H9 (cell line): ENCODE measurements around the gene RNF13. TPM values are rescaled to one million over a fixed set of nuclear protein-coding genes. Genes with fewer than 3 reads are reported as not detected.

ENCODE experiments used
- DNase-seq: peaks from one replicate; pipeline ENCODE4 v3.0.0-alpha.2; 2017
- H2AFZ ChIP-seq: one replicate; pipeline ENCODE4 v1.6.1; 2013; ENCODE audit warnings: mild to moderate bottlenecking, low read length, control low read depth, moderate library complexity
- H2AK5ac ChIP-seq: 2 replicates; pipeline ENCODE4 v1.6.1; 2013; ENCODE audit warnings: low read length, control low read depth, mixed read lengths; ENCODE audit not compliant: insufficient read length
- H2BK120ac ChIP-seq: one replicate; pipeline ENCODE4 v1.6.1; 2013; ENCODE audit warnings: low read depth, mild to moderate bottlenecking, low read length, control low read depth, inconsistent platforms; ENCODE audit not compliant: poor library complexity, severe bottlenecking
- H2BK12ac ChIP-seq: 2 replicates; pipeline ENCODE4 v1.6.1; 2013; ENCODE audit warnings: low read length, control low read depth, mixed read lengths, low read depth; ENCODE audit not compliant: insufficient read length
- H2BK15ac ChIP-seq: 2 replicates; pipeline ENCODE4 v1.6.1; 2013; ENCODE audit warnings: low read depth, low read length, control low read depth
- H2BK20ac ChIP-seq: one replicate; pipeline ENCODE4 v1.6.1; 2013; ENCODE audit warnings: low read depth, mild to moderate bottlenecking, low read length, control low read depth, inconsistent platforms; ENCODE audit not compliant: poor library complexity, severe bottlenecking
- H2BK5ac ChIP-seq: 2 replicates; pipeline ENCODE4 v1.6.1; 2013; ENCODE audit warnings: low read length, control low read depth, mixed read lengths; ENCODE audit not compliant: insufficient read length
- H3K14ac ChIP-seq: 2 replicates; pipeline ENCODE4 v1.6.1; 2013; ENCODE audit warnings: low read length, control low read depth; ENCODE audit not compliant: insufficient read depth
- H3K18ac ChIP-seq: 2 replicates; pipeline ENCODE4 v1.6.1; 2013; ENCODE audit warnings: low read depth, mild to moderate bottlenecking, mixed read lengths, low read length, control low read depth; ENCODE audit not compliant: insufficient read length
- H3K23ac ChIP-seq: 2 replicates; pipeline ENCODE4 v1.6.1; 2013; ENCODE audit warnings: low read length, control low read depth, mixed read lengths, low read depth; ENCODE audit not compliant: insufficient read length
- H3K23me2 ChIP-seq: 2 replicates; pipeline ENCODE4 v1.6.1; 2013; ENCODE audit warnings: low read depth, mild to moderate bottlenecking, mixed read lengths, low read length, control low read depth; ENCODE audit not compliant: insufficient read length, poor library complexity, severe bottlenecking
- H3K27ac ChIP-seq: 2 replicates; pipeline ENCODE4 v1.5.1; 2013; ENCODE audit warnings: low read length, control low read depth, mixed read lengths, low read depth; ENCODE audit not compliant: insufficient read length
- H3K27me3 ChIP-seq: 2 replicates; pipeline ENCODE4 v1.6.1; 2013; ENCODE audit warnings: low read length, control low read depth, inconsistent platforms; ENCODE audit not compliant: insufficient read depth
- H3K4ac ChIP-seq: 2 replicates; pipeline ENCODE4 v1.6.1; 2013; ENCODE audit warnings: low read depth, mild to moderate bottlenecking, control low read depth, inconsistent platforms, low read length, moderate library complexity
- H3K4me1 ChIP-seq: 2 replicates; pipeline ENCODE4 v1.6.1; 2013; ENCODE audit warnings: low read length, control low read depth, inconsistent platforms; ENCODE audit not compliant: insufficient read depth
- H3K4me2 ChIP-seq: 2 replicates; pipeline ENCODE4 v1.6.1; 2013; ENCODE audit warnings: low read length, control low read depth, mixed read lengths; ENCODE audit not compliant: insufficient read length, insufficient read depth
- H3K56ac ChIP-seq: 2 replicates; pipeline ENCODE4 v1.6.1; 2013; ENCODE audit warnings: low read depth, mild to moderate bottlenecking, mixed read lengths, low read length, control low read depth; ENCODE audit not compliant: insufficient read length
- H3K79me1 ChIP-seq: 2 replicates; pipeline ENCODE4 v1.6.1; 2013; ENCODE audit warnings: low read depth, mild to moderate bottlenecking, moderate library complexity, low read length, control low read depth, inconsistent platforms; ENCODE audit not compliant: insufficient read depth, poor library complexity, severe bottlenecking
- H3K79me2 ChIP-seq: 2 replicates; pipeline ENCODE4 v1.6.1; 2013; ENCODE audit warnings: low read length, control low read depth, inconsistent platforms; ENCODE audit not compliant: insufficient read depth
- H3K9ac ChIP-seq: 2 replicates; pipeline ENCODE4 v1.6.1; 2013; ENCODE audit warnings: low read length, control low read depth, mixed read lengths; ENCODE audit not compliant: insufficient read length; ENCODE audit errors: extremely low read depth
- H3K9me3 ChIP-seq: one replicate; pipeline ENCODE4 v1.6.1; 2013; ENCODE audit warnings: low read depth, low read length, inconsistent platforms; ENCODE audit not compliant: control insufficient read depth
- H3T11ph ChIP-seq: one replicate; pipeline ENCODE4 v1.6.1; 2013; ENCODE audit warnings: mild to moderate bottlenecking, low read length, control low read depth, inconsistent platforms
- H4K20me1 ChIP-seq: one replicate; pipeline ENCODE4 v1.6.1; 2013; ENCODE audit not compliant: control insufficient read depth, insufficient read length, insufficient read depth
- H4K5ac ChIP-seq: 2 replicates; pipeline ENCODE4 v1.6.1; 2013; ENCODE audit warnings: low read depth, mild to moderate bottlenecking, mixed read lengths, low read length, control low read depth; ENCODE audit not compliant: insufficient read length
- H4K8ac ChIP-seq: replicated peaks from 2 replicates; pipeline ENCODE4 v1.6.1; 2013; ENCODE audit warnings: low read length, control low read depth, mixed read lengths, low read depth; ENCODE audit not compliant: insufficient read length
- H4K91ac ChIP-seq: 2 replicates; pipeline ENCODE4 v1.6.1; 2013; ENCODE audit warnings: low read depth, mild to moderate bottlenecking, moderate library complexity, mixed read lengths, low read length, control low read depth; ENCODE audit not compliant: insufficient read length
- H3K27ac Mint-ChIP-seq, 3 experiments: 2 replicates in 2 of 3; 3 replicates in 1 of 3; pipeline ENCODE4 v1.8.0; 2020 to 2021; ENCODE audit warnings: mixed read lengths in 3 of 3, mild to moderate bottlenecking in 1 of 3, moderate library complexity in 1 of 3
- H3K27me3 Mint-ChIP-seq: 2 replicates; pipeline ENCODE4 v1.8.0; 2021; ENCODE audit warnings: low read depth, mild to moderate bottlenecking, moderate library complexity, mixed read lengths
- H3K36me3 Mint-ChIP-seq, 3 experiments: 2 replicates in 2 of 3; 3 replicates in 1 of 3; pipeline ENCODE4 v1.8.0; 2020 to 2021; ENCODE audit warnings: low read depth in 3 of 3, mixed read lengths in 3 of 3; ENCODE audit not compliant: insufficient read depth in 1 of 3
- H3K4me1 Mint-ChIP-seq, 2 experiments: 2 replicates each; pipeline ENCODE4 v1.8.0; 2020; ENCODE audit warnings: mixed read lengths in 2 of 2
- H3K4me3 Mint-ChIP-seq, 2 experiments: 2 replicates in 1 of 2; 3 replicates in 1 of 2; pipeline ENCODE4 v1.8.0; 2020 to 2021; ENCODE audit warnings: mild to moderate bottlenecking in 2 of 2, mixed read lengths in 2 of 2, moderate library complexity in 1 of 2
- H3K9me3 Mint-ChIP-seq, 2 experiments: 2 replicates in 1 of 2; 3 replicates in 1 of 2; pipeline ENCODE4 v1.8.0; 2020; ENCODE audit warnings: mild to moderate bottlenecking in 2 of 2, mixed read lengths in 2 of 2, moderate library complexity in 1 of 2
- CTCF ChIP-seq: fragments of 200-600 bp; sonication (generic); conservative IDR thresholded peaks from 3 replicates; pipeline ENCODE4 v1.8.0; 2021; ENCODE audit warnings: antibody characterized with exemption, mild to moderate bottlenecking
- WGBS: extraction: QIAGEN DNeasy Blood & Tissue Kit; methylation state at CpG from one replicate; pipeline ENCODE4 v1.1.7; 2013; ENCODE audit warnings: missing lambda C conversion rate, low lambda C conversion rate, mixed read lengths; ENCODE audit not compliant: insufficient read length; ENCODE audit errors: extremely low coverage; 5-methylcytosine and 5-hydroxymethylcytosine counted together
- total RNA-seq: library from RNA; stranded (reverse); gene quantifications from 2 replicates; pipeline ENCODE4 v1.2.1, GENCODE V29; 2021

RNF13 gene
- total RNA-seq, 1 experiment from 2014 or later = 23.4 TPM

- TF ChIP-seq CTCF = no peak
Observed at GRCh38 chr3:149933008-149933407, 120.0 kb downstream of the RNF13 start.

More at GRCh38 chr3:149933008-149933407, 120.0 kb downstream of the RNF13 start:
- H2BK5ac ChIP-seq = no peak overlapping the region
- no peak overlapping the region for H3K27ac ChIP-seq
- H2AFZ ChIP-seq = no peak overlapping the region
- no peak overlapping the region for H3K56ac ChIP-seq
- H3K27me3 ChIP-seq = no peaks in the 10 kb centered on the region
- no peak overlapping the region for H3K23ac ChIP-seq
- no peak overlapping the region for H3K18ac ChIP-seq
- peaks cover 9% of the 10 kb centered on the region for H3K9me3 ChIP-seq
- no peaks in the 10 kb centered on the region for H3K79me2 ChIP-seq
- no peak overlapping the region for H3T11ph ChIP-seq
- no peak overlapping the region for H3K4ac ChIP-seq
- no peaks in the 10 kb centered on the region for H3K23me2 ChIP-seq
- no peaks in the 10 kb centered on the region for H3K4me1 ChIP-seq
- no peaks in the 10 kb centered on the region for H3K27me3 Mint-ChIP-seq
- H3K9me3 Mint-ChIP-seq = peaks cover 21 to 32% of the 10 kb centered on the region in 2 experiments; a peak in 4 of 5 replicates
- no peak for DNase-seq
- no peaks in the 10 kb centered on the region for H4K20me1 ChIP-seq
- no peak overlapping the region for H3K9ac ChIP-seq
- H4K91ac ChIP-seq = no peak overlapping the region
- H3K14ac ChIP-seq = no peak overlapping the region
- no peak overlapping the region for H3K27ac Mint-ChIP-seq
- no peak overlapping the region for H2BK15ac ChIP-seq
- no peak overlapping the region for H4K5ac ChIP-seq
- H2BK12ac ChIP-seq = no peak overlapping the region
- no CpG with 5 or more reads among the region's 1 CpG for WGBS
- peaks cover 29 to 52% (median 36%) of the 10 kb centered on the region in 3 experiments for H3K36me3 Mint-ChIP-seq
- H2BK120ac ChIP-seq = no peak overlapping the region
- no peaks in the 10 kb centered on the region for H3K4me1 Mint-ChIP-seq
- no peak overlapping the region for H2AK5ac ChIP-seq
- H3K4me3 Mint-ChIP-seq = no peak overlapping the region
- no peak overlapping the region for H3K4me2 ChIP-seq
- H2BK20ac ChIP-seq = no peak overlapping the region
- no peaks in the 10 kb centered on the region for H3K79me1 ChIP-seq
- no peak overlapping the region for H4K8ac ChIP-seq
